22Rv1 (cell line): ENCODE data around the gene GFY.

Experiments
- ZFX ChIP-seq: fragments of 450-650 bp; IDR thresholded peaks from 2 replicates; pipeline ENCODE4 v1.6.1; 2017; ENCODE audit warnings: antibody characterized with exemption, borderline replicate concordance
- TF ChIP-seq, protein P1 (sequence below): fragments of 450-650 bp; IDR thresholded peaks from 2 replicates; pipeline ENCODE4 v1.5.1; 2017; ENCODE audit warnings: mild to moderate bottlenecking

DNA sequence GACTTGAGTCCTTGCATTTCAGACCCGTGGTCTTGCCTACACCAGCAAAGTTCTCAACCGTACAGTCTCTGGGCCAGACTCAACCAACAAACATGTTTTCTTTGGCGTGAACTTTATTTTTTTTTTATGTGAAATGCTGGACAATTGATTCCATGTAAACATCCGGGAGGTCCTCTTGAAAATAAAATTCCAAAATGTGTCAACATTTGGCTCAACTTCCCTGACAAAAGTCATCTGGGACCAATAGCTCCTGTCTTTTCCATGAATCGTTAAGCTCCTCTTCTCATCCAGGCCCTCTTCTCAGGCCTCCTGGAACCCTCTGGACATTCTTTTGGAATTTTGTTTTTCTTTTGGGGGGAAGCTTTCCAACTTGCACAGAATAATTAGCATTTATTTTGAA lies 30.6 kb downstream of the GFY start:
- TF ChIP-seq, protein P1, sequence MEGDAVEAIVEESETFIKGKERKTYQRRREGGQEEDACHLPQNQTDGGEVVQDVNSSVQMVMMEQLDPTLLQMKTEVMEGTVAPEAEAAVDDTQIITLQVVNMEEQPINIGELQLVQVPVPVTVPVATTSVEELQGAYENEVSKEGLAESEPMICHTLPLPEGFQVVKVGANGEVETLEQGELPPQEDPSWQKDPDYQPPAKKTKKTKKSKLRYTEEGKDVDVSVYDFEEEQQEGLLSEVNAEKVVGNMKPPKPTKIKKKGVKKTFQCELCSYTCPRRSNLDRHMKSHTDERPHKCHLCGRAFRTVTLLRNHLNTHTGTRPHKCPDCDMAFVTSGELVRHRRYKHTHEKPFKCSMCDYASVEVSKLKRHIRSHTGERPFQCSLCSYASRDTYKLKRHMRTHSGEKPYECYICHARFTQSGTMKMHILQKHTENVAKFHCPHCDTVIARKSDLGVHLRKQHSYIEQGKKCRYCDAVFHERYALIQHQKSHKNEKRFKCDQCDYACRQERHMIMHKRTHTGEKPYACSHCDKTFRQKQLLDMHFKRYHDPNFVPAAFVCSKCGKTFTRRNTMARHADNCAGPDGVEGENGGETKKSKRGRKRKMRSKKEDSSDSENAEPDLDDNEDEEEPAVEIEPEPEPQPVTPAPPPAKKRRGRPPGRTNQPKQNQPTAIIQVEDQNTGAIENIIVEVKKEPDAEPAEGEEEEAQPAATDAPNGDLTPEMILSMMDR: no peak
- TF ChIP-seq ZFX: no peak
